Measurements from ENCODE around the gene MYLIP. TPM values are rescaled to one million over a fixed set of nuclear protein-coding genes. Genes with fewer than 3 reads are reported as not detected.

MYLIP gene
- total and polyA plus RNA-seq, 8 donors, result 2.3 to 43.1 (median 13.7) TPM

DNA sequence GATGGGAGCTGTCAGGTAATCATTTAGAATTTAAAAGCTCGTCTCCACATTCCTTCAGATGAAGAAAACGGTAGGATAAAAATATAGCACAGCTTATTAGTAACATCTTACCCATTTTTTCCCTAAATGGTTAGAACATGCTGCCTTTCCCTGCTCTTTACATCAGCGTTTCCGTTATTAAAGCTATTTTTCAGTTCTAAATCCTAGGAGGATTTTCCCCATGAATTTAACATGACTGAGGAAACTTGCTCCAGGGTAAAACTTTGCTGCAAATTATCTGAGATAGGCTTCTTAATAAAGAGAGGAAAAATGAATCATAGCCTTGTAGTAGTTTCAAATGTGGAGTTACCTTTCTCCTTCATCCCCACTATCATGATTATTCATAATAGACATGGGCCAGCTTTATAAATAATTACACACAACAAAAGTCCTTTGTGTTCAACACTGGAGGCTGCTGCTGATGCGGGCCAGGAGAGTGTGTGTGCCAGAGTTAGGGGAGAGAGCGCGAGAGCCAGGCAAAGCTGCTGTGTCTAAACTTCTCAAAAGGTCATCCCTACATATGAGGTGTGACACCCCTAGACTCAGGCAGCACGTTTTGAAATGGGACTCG lies 24.4 kb downstream of the MYLIP start:
- DNase-seq, result no peak
- intact Hi-C loops (cut with DNase I; ENCODE audit: low total_unique reads), result no loop called here
- H3K4me3 ChIP-seq, result no peak overlapping the region
- H3K36me3 ChIP-seq, result peaks cover 13 to 62% (median 38%) of the 10 kb centered on the region in 4 donors
- WGBS, 5 donors, result 79 to 93% (median 92%) methylated on average over 9 of the region's 9 CpGs
- no peak overlapping the region for H3K27ac ChIP-seq
- no peak for TF ChIP-seq POLR2AphosphoS5 (IDR thresholded peaks at IDR 0.05)
- TF ChIP-seq POLR2A (IDR thresholded peaks at IDR 0.05), result no peak
- no peak for TF ChIP-seq EP300 (IDR thresholded peaks at IDR 0.05)
- TF ChIP-seq, protein P1, sequence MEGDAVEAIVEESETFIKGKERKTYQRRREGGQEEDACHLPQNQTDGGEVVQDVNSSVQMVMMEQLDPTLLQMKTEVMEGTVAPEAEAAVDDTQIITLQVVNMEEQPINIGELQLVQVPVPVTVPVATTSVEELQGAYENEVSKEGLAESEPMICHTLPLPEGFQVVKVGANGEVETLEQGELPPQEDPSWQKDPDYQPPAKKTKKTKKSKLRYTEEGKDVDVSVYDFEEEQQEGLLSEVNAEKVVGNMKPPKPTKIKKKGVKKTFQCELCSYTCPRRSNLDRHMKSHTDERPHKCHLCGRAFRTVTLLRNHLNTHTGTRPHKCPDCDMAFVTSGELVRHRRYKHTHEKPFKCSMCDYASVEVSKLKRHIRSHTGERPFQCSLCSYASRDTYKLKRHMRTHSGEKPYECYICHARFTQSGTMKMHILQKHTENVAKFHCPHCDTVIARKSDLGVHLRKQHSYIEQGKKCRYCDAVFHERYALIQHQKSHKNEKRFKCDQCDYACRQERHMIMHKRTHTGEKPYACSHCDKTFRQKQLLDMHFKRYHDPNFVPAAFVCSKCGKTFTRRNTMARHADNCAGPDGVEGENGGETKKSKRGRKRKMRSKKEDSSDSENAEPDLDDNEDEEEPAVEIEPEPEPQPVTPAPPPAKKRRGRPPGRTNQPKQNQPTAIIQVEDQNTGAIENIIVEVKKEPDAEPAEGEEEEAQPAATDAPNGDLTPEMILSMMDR (IDR thresholded peaks at IDR 0.05), result no peak
- no peaks in the 10 kb centered on the region for H3K27me3 ChIP-seq
- no peaks in the 10 kb centered on the region for H3K9me3 ChIP-seq
- peaks cover 0 to 16% (median 7%) of the 10 kb centered on the region in 4 donors for H3K4me1 ChIP-seq

DNA sequence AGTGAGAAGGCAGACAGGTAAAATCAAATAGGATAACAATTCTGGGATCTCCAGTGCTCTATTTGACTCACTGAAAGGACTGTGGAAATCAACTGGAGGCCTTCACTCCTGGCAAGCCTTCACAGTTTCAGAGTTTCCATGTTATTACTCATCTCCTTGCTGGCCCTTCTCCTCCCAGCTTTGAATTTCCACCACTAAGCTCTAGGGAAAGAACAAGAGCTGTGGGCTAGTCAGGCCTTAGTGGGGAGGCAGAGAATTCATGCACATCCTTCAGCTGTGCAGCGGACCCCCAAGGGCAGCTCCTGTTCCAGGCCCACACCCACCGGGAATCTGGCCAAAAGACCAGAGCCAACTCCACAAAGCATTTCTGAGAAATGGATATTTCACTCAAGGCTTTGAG lies 26.0 kb downstream of the MYLIP start:
- no peaks in the 10 kb centered on the region for H3K9me3 ChIP-seq
- TF ChIP-seq, protein P1 (IDR thresholded peaks at IDR 0.05), result no peak
- TF ChIP-seq POLR2A (IDR thresholded peaks at IDR 0.05) (no peak), EP300 (IDR thresholded peaks at IDR 0.05) (no peak), POLR2AphosphoS5 (IDR thresholded peaks at IDR 0.05) (no peak)
- WGBS, 5 donors, result 65 to 98% (median 81%) methylated on average over 2 of the region's 2 CpGs
- H3K4me3 ChIP-seq, result no peak overlapping the region
- H3K4me1 ChIP-seq, result peaks cover 0 to 10% (median 3%) of the 10 kb centered on the region in 4 donors
- H3K27ac ChIP-seq, result peak overlapping the region in 1 of 5 donors; percentile 3
- intact Hi-C loops (cut with DNase I; ENCODE audit: low total_unique reads), result no loop called here
- DNase-seq, result peak in 1 of 2 donors; percentile 57
- H3K27me3 ChIP-seq, result no peaks in the 10 kb centered on the region
- H3K36me3 ChIP-seq, result peaks cover 13 to 47% (median 33%) of the 10 kb centered on the region in 4 donors

DNA sequence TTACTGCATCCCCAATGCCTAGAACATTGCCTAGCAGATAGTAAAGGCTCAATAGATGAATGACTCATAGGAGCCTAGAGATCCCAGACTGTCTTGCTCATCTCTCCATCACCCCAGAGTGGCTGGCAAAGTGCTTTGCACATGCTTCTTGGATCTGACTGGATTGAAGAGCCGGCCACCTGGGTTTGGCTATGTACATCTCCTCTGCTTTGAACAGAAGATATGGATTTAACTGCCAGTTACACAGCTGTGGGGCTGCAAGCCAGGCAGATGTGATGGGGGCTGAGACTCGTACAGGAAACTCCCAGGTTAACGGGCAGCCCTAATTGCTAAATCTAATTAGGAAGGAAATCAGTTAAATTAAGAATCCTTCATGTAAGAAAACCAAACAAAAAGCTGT lies 28.6 kb downstream of the MYLIP start:
- H3K36me3 ChIP-seq, result peaks cover under 1 to 22% (median 10%) of the 10 kb centered on the region in 4 donors
- H3K27me3 ChIP-seq, result no peaks in the 10 kb centered on the region
- TF ChIP-seq POLR2A (IDR thresholded peaks at IDR 0.05), result no peak
- TF ChIP-seq, protein P1 (IDR thresholded peaks at IDR 0.05), result no peak
- no peak for TF ChIP-seq POLR2AphosphoS5 (IDR thresholded peaks at IDR 0.05)
- TF ChIP-seq EP300 (IDR thresholded peaks at IDR 0.05), result no peak
- intact Hi-C loops (cut with DNase I; ENCODE audit: low total_unique reads), result no loop called here
- no peak overlapping the region for H3K4me3 ChIP-seq
- H3K27ac ChIP-seq, result no peak overlapping the region
- H3K4me1 ChIP-seq, result peaks cover 0 to 10% (median 3%) of the 10 kb centered on the region in 4 donors
- no peak for DNase-seq
- WGBS, 5 donors, result 67 to 79% (median 69%) methylated on average over 3 of the region's 3 CpGs
- H3K9me3 ChIP-seq, result no peaks in the 10 kb centered on the region

DNA sequence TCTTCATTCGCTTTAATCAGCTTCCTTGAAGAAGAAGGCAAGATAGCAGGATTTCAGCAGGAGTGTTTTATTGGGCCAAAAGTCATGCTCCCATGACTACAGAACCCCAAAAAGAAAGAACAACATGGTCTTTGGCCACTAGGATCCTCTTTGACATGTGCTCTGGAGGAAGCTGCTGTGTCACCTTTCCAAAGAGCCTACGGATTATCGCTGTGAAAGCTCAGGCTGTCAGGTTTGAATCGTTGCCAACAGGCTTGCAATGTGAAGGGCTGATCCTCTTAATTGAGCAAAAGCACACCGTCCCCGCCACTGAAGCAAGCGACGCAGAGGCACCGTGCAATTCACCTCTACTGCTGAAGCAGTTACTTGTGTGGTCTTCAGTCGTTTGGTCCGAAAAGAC lies 29.0 kb downstream of the MYLIP start:
- H3K9me3 ChIP-seq, result no peaks in the 10 kb centered on the region
- intact Hi-C loops (cut with DNase I; ENCODE audit: low total_unique reads), result no loop called here
- WGBS, 5 donors, result 71 to 88% (median 83%) methylated on average over 11 of the region's 11 CpGs

More for the DNA sequence above, 29.0 kb downstream of the MYLIP start:
- TF ChIP-seq, protein P1 (IDR thresholded peaks at IDR 0.05), result no peak
- peak in 1 of 3 donors; percentile 7 for TF ChIP-seq POLR2AphosphoS5 (IDR thresholded peaks at IDR 0.05)
- Histone ChIP-seq H3K27ac (no peak overlapping the region), H3K4me1 (peaks cover 0 to 10% (median 3%) of the 10 kb centered on the region in 4 donors), H3K27me3 (no peaks in the 10 kb centered on the region), H3K4me3 (no peak overlapping the region), H3K36me3 (peaks cover 0 to 18% (median 8%) of the 10 kb centered on the region in 4 donors)
- peak in 1 of 2 donors; percentile 64 for DNase-seq
